ENCODE measurements around the gene TMEM196.
A peak's percentile ranks its signal among the peaks of the same experiment; 100 is the strongest.

Gene TMEM196

GRCh38 chr7:19772841-19773760 lies at the start of gene TMEM196:
Gene TMEM196, minus strand, starts transcription at chr7:19773617. Its CDS starts 921 bp downstream, at chr7:19772696.
- DNase-seq (ENCODE audit: low spot score) = peak; percentile 3
- TF ChIP-seq CTCF (IDR thresholded peaks at IDR 0.05; ENCODE audit: extremely low read depth, missing control alignments) = no peak

GRCh38 chr7:19816128-19816527 lies 42.7 kb upstream of the TMEM196 start:
- no peak for DNase-seq (ENCODE audit: low spot score)
- TF ChIP-seq CTCF (IDR thresholded peaks at IDR 0.05; ENCODE audit: extremely low read depth, missing control alignments) = no peak

- no peak for TF ChIP-seq CTCF (IDR thresholded peaks at IDR 0.05; ENCODE audit: extremely low read depth, missing control alignments)
- DNase-seq (ENCODE audit: low spot score) = no peak
Observed at GRCh38 chr7:19815546-19815945, 42.1 kb upstream of the TMEM196 start.

- no peak for TF ChIP-seq CTCF (IDR thresholded peaks at IDR 0.05; ENCODE audit: extremely low read depth, missing control alignments)
- no peak for DNase-seq (ENCODE audit: low spot score)
Observed at GRCh38 chr7:19814776-19815175, 41.4 kb upstream of the TMEM196 start.

GRCh38 chr7:19811386-19811785 lies 38.0 kb upstream of the TMEM196 start:
- no peak for DNase-seq (ENCODE audit: low spot score)
- no peak for TF ChIP-seq CTCF (IDR thresholded peaks at IDR 0.05; ENCODE audit: extremely low read depth, missing control alignments)

GRCh38 chr7:19798986-19799385 lies 25.6 kb upstream of the TMEM196 start:
- no peak for TF ChIP-seq CTCF (IDR thresholded peaks at IDR 0.05; ENCODE audit: extremely low read depth, missing control alignments)

GRCh38 chr7:19783541-19783940 lies 10.1 kb upstream of the TMEM196 start:
- TF ChIP-seq CTCF (IDR thresholded peaks at IDR 0.05; ENCODE audit: extremely low read depth, missing control alignments) = no peak
- no peak for DNase-seq (ENCODE audit: low spot score)

More at GRCh38 chr7:19798986-19799385, 25.6 kb upstream of the TMEM196 start:
- no peak for DNase-seq (ENCODE audit: low spot score)
